ENCODE measurements around the gene LRRC63.

LRRC63 gene

DNA sequence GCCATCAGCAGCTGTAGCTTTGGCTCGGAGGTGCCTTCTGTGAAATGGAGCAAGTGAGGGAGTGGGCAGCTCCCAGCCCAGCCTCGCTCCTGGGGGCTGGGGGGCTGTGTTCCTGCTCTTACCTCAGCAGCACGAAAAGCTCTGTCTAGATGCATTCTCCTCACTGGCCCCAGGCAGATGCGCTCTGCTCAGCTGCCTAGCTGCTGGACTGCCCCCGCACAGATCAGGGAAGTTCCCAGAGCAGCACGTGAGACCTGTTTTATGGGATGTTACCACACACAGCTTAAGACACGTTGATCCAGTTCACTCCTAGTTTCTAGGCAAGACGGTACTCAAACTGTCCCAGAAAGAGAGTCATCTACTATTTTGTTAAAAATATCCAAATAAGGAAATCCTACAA, 43.4 kb upstream of the LRRC63 start:
- in situ Hi-C loops (cut with MboI; ENCODE audit: low sequenced_read_pairs, unreplicated experiment), result no loop called here
- DNase-seq (ENCODE audit: low spot score), result no peak
- TF ChIP-seq, protein P1, sequence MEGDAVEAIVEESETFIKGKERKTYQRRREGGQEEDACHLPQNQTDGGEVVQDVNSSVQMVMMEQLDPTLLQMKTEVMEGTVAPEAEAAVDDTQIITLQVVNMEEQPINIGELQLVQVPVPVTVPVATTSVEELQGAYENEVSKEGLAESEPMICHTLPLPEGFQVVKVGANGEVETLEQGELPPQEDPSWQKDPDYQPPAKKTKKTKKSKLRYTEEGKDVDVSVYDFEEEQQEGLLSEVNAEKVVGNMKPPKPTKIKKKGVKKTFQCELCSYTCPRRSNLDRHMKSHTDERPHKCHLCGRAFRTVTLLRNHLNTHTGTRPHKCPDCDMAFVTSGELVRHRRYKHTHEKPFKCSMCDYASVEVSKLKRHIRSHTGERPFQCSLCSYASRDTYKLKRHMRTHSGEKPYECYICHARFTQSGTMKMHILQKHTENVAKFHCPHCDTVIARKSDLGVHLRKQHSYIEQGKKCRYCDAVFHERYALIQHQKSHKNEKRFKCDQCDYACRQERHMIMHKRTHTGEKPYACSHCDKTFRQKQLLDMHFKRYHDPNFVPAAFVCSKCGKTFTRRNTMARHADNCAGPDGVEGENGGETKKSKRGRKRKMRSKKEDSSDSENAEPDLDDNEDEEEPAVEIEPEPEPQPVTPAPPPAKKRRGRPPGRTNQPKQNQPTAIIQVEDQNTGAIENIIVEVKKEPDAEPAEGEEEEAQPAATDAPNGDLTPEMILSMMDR (IDR thresholded peaks at IDR 0.05; ENCODE audit: borderline replicate concordance, control extremely low read depth, extremely low read depth, insufficient read depth, missing control alignments), result no peak

DNA sequence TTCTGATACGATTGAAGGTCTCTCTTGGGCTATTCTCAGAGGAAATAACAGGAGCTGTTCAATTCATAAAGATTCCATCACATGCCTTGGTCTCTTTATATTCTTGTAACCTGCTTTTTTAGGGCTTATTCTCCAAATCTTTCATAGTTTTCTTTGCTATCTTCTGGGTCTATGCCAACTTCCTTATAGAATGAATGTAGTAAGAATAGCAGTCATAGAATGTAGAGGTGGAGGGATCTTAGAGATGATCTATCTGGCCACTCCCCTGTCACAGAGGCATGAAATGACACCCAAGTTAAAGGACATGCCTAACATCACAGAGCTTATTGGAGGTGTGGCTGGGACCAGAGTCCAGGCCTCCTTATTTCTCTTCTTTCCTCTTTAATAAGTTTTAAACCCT, 42.9 kb upstream of the LRRC63 start:
- in situ Hi-C loops (cut with MboI; ENCODE audit: low sequenced_read_pairs, unreplicated experiment), result no loop called here
- TF ChIP-seq, protein P1 (IDR thresholded peaks at IDR 0.05; ENCODE audit: borderline replicate concordance, control extremely low read depth, extremely low read depth, insufficient read depth, missing control alignments), result no peak
- DNase-seq (ENCODE audit: low spot score), result no peak

DNA sequence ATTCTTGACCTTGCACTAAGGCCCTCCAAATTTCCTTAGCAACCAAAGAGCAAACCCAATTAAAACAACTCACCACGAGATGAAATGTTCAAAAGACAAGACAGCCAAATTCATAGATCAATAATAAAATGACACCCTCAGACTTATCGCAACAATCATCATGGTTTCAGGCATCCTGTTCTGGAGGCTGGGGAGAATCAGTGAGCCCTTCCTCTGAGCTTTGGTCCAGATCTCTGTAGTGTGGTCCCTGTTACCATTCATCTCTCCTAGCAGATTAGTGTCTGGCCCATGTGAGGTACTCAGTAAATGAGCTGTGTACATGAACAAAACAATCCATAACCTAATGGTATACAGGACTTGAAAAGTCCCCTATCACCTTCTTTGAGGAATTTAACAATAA, 42.0 kb upstream of the LRRC63 start:
- TF ChIP-seq, protein P1 (IDR thresholded peaks at IDR 0.05; ENCODE audit: borderline replicate concordance, control extremely low read depth, extremely low read depth, insufficient read depth, missing control alignments), result no peak
- no peak for DNase-seq (ENCODE audit: low spot score)
- in situ Hi-C loops (cut with MboI; ENCODE audit: low sequenced_read_pairs, unreplicated experiment), result loop anchor here (5.0 kb wide), 1 partner anchor 218 kb away; the partner anchor contains the start of gene RUBCNL

DNA sequence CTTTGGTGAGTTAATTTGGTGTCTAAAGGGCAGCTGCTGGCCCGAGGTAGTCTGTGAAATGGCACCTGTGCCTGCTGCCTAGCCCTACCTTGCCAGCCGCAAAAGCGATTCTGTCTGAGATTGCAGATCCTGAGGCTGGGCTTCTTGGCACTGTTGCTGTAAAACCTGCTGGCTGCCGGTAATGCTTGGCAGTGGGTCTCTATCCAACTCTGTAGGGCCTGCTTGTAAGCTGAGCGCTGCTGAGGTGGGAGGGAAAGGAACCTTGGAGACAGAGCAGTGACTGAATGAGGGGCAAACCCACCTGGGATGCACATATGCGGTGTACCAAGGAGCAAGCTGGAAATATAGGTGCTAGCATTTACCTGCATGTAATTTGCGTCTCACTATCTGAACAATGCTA, 41.5 kb upstream of the LRRC63 start:
- TF ChIP-seq, protein P1 (IDR thresholded peaks at IDR 0.05; ENCODE audit: borderline replicate concordance, control extremely low read depth, extremely low read depth, insufficient read depth, missing control alignments), result no peak
- DNase-seq (ENCODE audit: low spot score), result no peak
- in situ Hi-C loops (cut with MboI; ENCODE audit: low sequenced_read_pairs, unreplicated experiment), result loop anchor here (5.0 kb wide), 1 partner anchor 217 kb away; the partner anchor contains the start of gene RUBCNL

DNA sequence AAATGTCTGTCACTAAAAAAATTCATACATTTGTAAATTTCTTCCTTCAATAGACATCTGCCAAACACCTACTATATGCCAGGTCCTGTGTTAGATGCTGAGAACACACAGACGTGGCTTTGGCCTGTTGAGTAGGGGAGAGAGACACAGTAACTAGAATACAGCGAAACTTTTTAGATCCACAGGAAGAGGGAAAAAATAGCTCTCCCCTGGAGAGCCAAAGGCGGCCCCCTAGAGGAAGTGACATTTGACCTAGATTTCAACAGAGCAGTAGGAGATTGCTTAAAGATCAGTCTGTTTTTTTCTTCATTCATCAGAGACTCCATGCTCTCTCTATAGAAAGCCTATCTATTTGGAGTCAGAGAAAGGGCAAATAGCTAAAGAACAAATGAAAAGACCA, 41.0 kb upstream of the LRRC63 start:
- TF ChIP-seq, protein P1 (IDR thresholded peaks at IDR 0.05; ENCODE audit: borderline replicate concordance, control extremely low read depth, extremely low read depth, insufficient read depth, missing control alignments), result no peak
- no peak for DNase-seq (ENCODE audit: low spot score)
- in situ Hi-C loops (cut with MboI; ENCODE audit: low sequenced_read_pairs, unreplicated experiment), result loop anchor here (5.0 kb wide), 1 partner anchor 217 kb away; the partner anchor contains the start of gene RUBCNL

DNA sequence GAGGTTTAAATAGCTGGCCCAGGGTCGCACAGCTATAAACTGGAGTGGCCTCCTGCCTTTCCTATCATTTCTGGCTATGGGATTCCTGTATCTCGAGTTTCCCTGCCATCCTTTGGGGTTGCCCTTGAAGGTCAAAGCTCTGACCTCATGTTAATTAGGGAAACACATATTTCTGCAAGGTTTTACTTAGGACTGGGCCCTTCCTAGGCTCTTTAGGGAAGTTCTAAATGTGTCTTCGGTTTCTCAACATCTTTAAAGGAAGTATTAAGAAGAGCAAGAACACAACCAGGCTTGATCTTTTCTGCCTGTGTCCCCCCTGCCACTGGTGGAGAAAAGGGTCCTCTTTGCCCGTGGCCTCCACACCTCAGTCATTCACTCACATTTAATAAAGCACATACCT, 40.5 kb upstream of the LRRC63 start:
- DNase-seq (ENCODE audit: low spot score), result no peak
- in situ Hi-C loops (cut with MboI; ENCODE audit: low sequenced_read_pairs, unreplicated experiment), result loop anchor here (5.0 kb wide), 1 partner anchor 216 kb away; the partner anchor contains the start of gene RUBCNL
- TF ChIP-seq, protein P1 (IDR thresholded peaks at IDR 0.05; ENCODE audit: borderline replicate concordance, control extremely low read depth, extremely low read depth, insufficient read depth, missing control alignments), result no peak
